Stimulated activated CD8-positive, alpha-beta memory T cell treated with anti-CD3 and anti-CD28 coated beads, Interleukin-4, amount 100 ng/mL, for 48 hours (primary cell): ENCODE data around the gene TTF2.
A peak's percentile ranks its signal among the peaks of the same experiment; 100 is the strongest.

Experiments
- DNase-seq: peaks from one replicate; pipeline ENCODE4 v3.0.0-alpha.2; 2020

TTF2 gene

DNA sequence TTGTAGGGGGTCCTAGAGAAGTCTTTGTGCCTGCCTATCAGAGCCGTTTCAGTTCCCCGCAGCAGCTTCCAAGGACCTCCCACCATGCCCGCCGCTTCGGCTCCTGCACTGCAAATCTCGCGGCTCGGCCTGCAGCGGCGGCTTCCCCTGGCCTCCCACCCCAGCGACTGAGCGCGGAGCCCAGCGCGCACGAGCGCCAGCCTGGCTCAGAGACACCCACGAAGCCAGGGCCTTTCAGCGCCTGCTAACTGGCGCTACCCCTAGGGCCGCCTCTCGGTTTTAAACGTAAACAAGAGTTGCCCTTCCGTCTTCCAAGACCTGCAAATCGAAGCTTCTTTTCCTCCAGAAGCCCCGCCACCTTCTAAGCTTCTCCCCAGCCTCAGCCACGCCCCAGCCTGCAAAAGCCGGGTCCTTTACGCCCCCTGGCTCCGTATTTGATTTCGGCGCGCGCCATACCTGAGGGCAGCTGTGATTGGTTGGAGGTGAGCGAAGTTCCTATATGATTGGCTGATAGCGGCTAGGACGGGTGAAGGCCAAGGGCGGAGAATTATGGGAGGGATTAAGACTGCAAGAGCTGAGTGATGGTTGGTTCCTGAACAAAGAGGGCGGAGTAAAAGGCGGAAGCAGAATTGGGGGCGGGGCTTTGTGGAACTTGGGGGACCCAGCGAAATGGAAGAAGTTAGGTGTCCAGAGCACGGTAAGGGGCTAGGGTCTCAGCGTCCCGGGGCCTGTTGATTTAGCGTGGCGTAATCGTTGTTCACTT, at the start of gene TTF2:
Gene TTF2, plus strand, starts transcription at position 649 of the 763 bp plus-strand sequence. Its CDS starts 21 bp downstream, at position 670.
- DNase-seq: peak; percentile 97

DNA sequence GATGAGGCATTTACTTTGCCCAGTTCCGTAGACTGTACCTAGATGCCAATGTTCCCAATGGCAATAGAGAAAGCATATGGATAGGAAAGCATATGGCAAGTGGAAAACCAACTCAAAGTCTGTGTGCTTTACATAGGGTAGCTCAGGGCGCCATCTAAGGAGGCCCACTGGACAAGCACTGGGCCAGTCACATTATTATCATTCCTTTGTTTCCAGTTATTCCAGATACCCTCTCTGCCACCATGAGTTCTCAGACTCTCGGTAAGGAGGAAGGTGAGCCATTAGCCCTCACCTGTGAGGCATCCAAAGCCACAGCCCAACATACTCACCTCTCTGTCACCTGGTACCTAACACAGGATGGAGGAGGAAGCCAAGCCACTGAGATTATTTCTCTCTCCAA, 48.8 kb upstream of the TTF2 start:
- DNase-seq: no peak

DNA sequence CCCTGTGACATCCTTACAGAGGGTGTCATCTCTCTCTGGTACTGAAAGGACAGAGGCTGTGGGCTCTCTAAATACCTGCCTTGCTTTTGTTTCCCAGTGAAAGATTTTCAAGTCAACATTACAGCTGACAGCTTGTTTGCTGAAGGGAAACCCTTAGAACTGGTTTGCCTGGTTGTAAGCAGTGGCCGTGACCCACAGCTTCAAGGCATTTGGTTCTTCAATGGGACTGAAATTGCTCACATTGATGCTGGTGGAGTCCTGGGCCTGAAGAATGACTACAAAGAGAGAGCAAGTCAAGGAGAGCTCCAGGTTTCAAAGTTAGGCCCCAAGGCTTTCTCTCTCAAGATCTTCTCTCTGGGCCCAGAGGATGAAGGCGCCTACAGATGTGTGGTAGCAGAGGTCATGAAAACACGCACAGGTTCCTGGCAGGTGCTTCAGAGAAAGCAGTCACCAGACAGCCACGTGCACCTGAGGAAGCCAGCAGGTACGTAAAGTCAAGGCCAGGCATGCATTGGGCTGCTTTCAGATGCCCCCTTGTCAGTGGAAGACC, 46.7 kb upstream of the TTF2 start:
- no peak for DNase-seq

GRCh38 chr1:117014209-117014608, 45.9 kb upstream of the TTF2 start:
- DNase-seq: no peak

- no peak for DNase-seq
Measured at GRCh38 chr1:117015724-117016123, 44.4 kb upstream of the TTF2 start.

GRCh38 chr1:117017062-117017461, 43.1 kb upstream of the TTF2 start:
- DNase-seq: no peak

- DNase-seq: no peak
Measured at GRCh38 chr1:117017648-117018047, 42.5 kb upstream of the TTF2 start.

DNA sequence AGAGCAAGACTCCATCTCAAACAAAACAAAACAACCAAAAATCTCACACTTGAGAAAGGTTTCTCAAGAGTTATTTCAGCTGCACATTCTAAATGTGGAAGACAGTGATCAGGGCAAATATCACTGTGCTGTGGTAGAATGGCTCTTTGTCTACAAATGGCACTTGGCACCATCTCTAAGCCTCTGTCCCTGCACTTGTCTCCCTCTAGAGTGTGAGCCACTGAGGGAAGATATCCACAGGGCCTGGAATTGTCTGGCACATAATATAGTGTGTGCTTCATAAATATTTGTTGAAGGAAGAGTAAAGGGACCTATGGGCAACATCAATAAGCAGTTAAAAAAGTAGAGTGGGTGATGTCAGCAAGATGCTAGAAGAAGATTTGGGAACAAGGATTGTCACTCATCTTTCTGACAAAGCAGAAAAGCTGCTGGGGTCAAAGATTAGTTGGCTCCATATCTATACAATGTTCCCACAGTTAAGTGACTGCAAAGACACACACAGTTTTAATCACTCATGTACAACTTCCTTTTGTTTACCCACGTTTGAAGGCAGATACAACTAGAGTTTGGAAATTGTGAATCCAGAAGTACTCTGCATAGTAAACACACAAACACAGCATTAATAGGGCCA, 39.5 kb upstream of the TTF2 start:
- no peak for DNase-seq

DNA sequence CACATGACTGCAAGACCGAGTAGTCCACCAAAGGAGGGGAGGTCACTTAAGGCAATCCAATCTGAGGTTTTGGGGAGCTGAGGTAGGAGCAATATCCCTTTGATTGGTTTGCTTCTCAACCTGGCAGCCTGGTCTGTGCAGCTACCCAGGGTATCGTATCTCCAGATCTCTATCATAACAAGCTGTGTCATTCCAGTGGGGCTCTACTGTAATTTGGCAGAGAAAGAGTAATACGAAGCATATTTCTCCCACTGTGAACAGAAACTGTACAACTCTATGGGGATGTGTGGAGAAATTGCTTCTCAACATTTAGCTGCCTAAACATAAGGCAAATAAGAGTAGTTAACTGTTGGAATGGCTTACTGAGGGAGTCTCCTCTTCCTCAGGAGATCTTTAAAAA, 38.0 kb upstream of the TTF2 start:
- DNase-seq: no peak

DNA sequence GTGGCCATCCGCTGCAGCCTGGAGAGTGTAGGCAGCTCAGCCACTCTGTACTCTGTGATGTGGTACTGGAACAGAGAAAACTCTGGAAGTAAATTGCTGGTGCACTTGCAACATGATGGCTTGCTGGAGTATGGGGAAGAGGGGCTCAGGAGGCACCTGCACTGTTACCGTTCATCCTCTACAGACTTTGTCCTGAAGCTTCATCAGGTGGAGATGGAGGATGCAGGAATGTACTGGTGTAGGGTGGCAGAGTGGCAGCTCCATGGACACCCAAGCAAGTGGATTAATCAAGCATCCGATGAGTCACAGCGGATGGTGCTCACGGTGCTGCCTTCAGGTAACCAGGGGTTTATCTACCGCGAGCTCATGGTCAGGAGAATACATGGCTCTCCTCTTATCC, 34.6 kb upstream of the TTF2 start:
- DNase-seq: no peak

GRCh38 chr1:117026361-117026760, 33.8 kb upstream of the TTF2 start:
- no peak for DNase-seq

- DNase-seq: no peak
Measured at GRCh38 chr1:117029685-117030084, 30.4 kb upstream of the TTF2 start.

DNA sequence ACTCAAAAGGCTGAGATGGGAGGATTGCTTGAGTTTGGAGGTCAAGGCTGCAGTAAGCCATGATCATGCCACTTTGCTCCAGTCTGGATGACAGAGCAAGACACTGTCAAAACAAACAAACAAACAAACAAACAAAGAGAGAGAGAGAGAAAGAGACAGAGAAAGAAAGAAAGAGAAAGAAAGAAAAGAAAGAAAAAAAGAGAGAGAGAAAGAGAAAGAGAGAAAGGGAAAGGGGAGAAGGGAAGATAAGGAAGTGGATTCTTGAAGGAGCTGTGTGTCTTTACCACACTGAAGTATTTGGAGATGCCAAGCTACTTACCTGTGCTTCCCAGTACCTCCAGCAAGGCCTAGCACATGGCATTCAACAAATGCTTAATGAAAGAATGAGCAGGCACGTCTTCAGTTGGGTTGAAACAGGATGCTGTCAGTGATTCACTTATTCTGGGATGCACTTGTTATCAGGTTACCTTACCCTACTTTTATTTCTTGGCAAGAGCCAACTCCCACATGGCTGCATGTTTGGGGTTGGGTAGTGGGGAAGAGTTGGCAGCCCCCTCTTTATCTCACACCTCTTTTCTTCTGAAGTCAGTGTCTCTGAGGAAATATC, 29.8 kb upstream of the TTF2 start:
- DNase-seq: no peak

DNA sequence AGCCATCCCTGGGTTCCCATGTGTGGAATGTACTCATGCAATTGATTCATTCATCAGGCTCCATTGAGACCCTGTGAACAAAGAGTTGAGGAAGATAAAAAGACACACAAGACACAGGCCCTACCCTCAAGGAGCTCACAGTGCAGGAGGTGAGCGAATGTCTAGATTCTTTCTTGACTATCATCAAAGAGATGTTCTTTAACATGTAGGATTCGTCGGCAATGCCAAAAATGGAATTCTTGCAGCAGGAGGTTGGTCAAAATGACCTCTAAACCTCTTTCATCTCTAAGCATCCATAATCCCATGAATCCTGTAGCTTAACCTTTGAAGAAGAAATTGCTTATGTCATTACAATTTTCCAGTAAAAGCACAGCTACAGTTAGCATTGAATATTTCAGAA, 27.9 kb upstream of the TTF2 start:
- no peak for DNase-seq

GRCh38 chr1:117032681-117033539, 27.2 kb upstream of the TTF2 start:
- DNase-seq: no peak

- DNase-seq: no peak
Measured at GRCh38 chr1:117033772-117034171, 26.4 kb upstream of the TTF2 start.

DNA sequence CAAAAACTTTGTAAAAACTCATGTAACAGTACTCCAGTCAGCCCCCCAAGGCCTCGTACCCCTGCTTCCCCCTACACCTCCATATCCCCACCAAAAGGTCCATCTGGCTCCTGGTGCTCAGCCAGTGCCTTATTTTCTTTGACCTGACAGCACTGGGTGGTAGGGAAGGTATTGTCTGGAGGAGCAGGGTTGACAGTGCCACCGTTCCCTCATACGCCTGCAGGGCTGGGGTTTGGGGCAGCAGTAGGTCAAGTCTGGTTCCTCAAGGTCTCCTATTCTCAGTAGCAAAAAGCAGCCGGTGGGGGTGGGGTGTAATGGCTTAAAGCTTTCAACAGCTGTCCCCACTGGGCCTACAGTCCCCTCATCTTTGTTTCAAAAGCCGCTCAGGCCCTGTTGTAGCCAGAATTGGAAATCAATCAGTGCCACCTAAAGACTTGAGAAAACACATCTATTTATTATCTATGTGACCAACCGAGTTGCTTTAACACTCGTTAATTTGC, 25.3 kb upstream of the TTF2 start:
- DNase-seq: no peak

DNA sequence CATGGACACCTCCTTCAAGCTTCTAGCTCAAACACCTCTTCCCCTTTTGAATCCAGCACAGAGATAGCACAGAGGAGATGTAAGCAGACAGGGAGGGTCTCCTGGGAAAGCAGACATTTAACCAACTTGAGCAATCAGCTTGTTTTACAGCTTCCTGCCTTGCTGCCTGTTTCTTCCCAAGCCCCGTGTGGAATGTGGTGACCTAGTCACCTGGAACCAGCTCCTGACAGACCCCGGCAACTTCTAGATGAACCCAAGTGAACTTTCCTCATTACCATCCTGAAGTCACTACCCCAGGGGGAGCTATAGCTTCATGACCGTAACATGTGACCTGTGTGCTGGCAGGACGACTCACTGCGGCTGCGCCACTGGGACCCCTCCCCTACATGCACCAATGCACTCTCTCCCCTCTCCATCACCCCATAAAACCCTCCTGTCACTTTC, 24.1 kb upstream of the TTF2 start:
- DNase-seq: no peak

DNA sequence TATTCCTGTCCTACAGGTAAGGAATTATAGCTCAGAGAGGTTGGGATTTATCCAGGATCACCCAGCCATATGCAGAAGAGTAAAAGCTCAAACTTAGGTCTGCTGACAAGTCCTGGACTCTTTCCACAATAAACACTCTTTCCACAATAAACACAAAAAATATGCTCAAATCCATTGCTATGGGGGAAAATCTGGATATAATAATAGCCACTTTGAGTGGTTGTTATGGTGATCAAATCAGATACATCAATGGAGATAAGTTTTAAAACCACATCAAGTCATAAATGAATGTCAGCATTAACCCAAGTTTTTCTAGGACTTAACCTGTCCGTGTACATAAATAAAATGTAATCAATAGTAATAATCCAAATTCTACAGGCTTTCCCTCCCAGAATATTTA, 22.3 kb upstream of the TTF2 start:
- DNase-seq: no peak

DNA sequence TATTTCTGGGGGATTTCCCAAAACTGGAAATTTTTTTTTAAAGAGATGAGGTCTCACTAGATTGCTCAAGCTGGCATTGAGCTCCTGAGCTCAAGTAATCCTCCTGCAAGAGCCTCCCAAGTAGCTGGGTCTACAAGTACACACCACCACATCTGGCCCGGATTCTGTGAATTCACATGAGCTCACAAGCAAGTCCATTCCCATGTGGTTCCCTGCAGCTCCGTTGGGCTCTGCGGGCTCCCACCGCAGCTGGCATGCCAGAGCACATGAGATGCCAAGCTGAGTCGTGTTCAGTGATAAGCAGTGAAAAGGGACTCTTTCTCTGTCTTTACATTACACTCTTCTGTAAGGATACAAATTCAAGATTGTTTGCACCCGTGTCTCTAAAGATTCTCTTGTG, 21.9 kb upstream of the TTF2 start:
- DNase-seq: no peak

DNA sequence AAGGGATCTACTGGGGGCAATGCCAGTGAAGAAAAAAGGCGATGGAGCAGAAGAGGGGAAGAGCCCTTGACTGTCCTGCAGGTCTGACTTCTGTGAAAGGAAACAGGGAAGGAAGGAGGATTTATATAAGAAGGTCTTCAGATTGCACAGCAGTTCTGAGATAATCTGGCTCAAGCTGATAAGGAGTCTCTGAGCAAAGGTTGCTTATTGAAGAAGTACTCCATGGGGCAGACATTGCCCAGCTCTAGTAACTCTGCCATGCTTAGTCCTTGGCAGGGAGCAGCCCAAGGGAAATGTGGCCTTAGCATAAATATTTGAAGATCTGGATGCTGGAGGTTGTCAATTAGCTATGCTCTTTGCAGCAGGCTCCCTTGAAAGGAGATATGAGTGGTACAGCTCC, 15.9 kb upstream of the TTF2 start:
- no peak for DNase-seq

- DNase-seq: no peak
Measured at GRCh38 chr1:117045644-117046043, 14.5 kb upstream of the TTF2 start.

- DNase-seq: no peak
Measured at GRCh38 chr1:117046781-117047180, 13.3 kb upstream of the TTF2 start.
